Endothelial cell of umbilical vein (primary cell): ENCODE measurements around the gene ETS1. TPM values are rescaled to one million over a fixed set of nuclear protein-coding genes. Genes with fewer than 3 reads are reported as not detected.

ENCODE experiments used
- BruUV-seq: library from RNA; stranded (reverse); fragments of 400-500 nt; replicated peaks from 2 replicates; lab custom pipeline; 2021; lab: Mats Ljungman, UMichigan
- CTCF ChIA-PET: fragments of 300-600, 350-600 bp; sonication (Branson Sonifier 250); formaldehyde crosslinking; loops from one replicate; lab custom pipeline; 2021; ENCODE audit warnings: antibody characterized with exemption, inconsistent platforms; lab: Charles Lee
- POLR2A ChIA-PET: fragments of 300-600, 350-600 bp; sonication (Branson Sonifier 250); formaldehyde crosslinking; loops from one replicate; lab custom pipeline; 2021; ENCODE audit warnings: antibody characterized with exemption, inconsistent platforms; lab: Charles Lee
- DNase-seq: peaks from one replicate; pipeline ENCODE4 v3.0.0-alpha.2; 2011; ENCODE audit warnings: low read depth, low spot score
- FAIRE-seq: peaks from 2 replicates; lab custom pipeline; 2011; peaks lifted over from hg19 to GRCh38; lab: Jason Lieb, UNC
- H2AFZ ChIP-seq: 2 replicates; pipeline ENCODE4 v1.6.0; 2012; ENCODE audit warnings: low read depth, low read length, control low read depth, inconsistent platforms
- H3K27ac ChIP-seq: 2 replicates; pipeline ENCODE4 v1.5.1; 2011; ENCODE audit warnings: low read depth, mild to moderate bottlenecking, control low read depth, low read length, moderate library complexity; ENCODE audit not compliant: insufficient read depth
- H3K27me3 ChIP-seq, 2 experiments: 2 replicates each; pipeline versions ENCODE4 v1.6.0 to v1.6.1; 2011; ENCODE audit warnings: low read length in 2 of 2, mixed read lengths in 1 of 2; ENCODE audit not compliant: control insufficient read depth in 2 of 2, insufficient read depth in 2 of 2
- H3K36me3 ChIP-seq, 2 experiments: 2 replicates in 1 of 2; 3 replicates in 1 of 2; pipeline ENCODE4 v1.5.1; 2011; ENCODE audit warnings: low read length in 2 of 2, mild to moderate bottlenecking in 1 of 2, moderate library complexity in 1 of 2; ENCODE audit not compliant: control insufficient read depth in 2 of 2, insufficient read depth in 2 of 2; ENCODE audit errors: extremely low read depth in 1 of 2
- H3K4me1 ChIP-seq: 3 replicates; pipeline ENCODE4 v1.5.1; 2011; ENCODE audit warnings: mild to moderate bottlenecking, low read length; ENCODE audit not compliant: control insufficient read depth, insufficient read depth; ENCODE audit errors: extremely low read depth
- H3K4me2 ChIP-seq: 2 replicates; pipeline ENCODE4 v1.6.1; 2011; ENCODE audit warnings: low read length, control low read depth, mixed read lengths; ENCODE audit not compliant: insufficient read depth
- H3K4me3 ChIP-seq, 3 experiments: fragments of 200-600 bp in 1 of 3; sonication (generic), shearing (Covaris generic) in 1 of 3; replicated peaks in 1 of 3; 2 replicates each; pipeline ENCODE4 v1.5.1; 2011 to 2016; ENCODE audit warnings: control low read depth in 3 of 3, low read length in 3 of 3, mild to moderate bottlenecking in 2 of 3, inconsistent platforms in 1 of 3, low read depth in 1 of 3, moderate library complexity in 1 of 3; ENCODE audit not compliant: insufficient read depth in 1 of 3
- H3K79me2 ChIP-seq: 2 replicates; pipeline ENCODE4 v1.6.0; 2012; ENCODE audit warnings: low read length, inconsistent platforms; ENCODE audit not compliant: control insufficient read depth, insufficient read depth
- H3K9ac ChIP-seq: replicated peaks from 2 replicates; pipeline ENCODE3; 2011; ENCODE audit warnings: low read length, control low read depth; ENCODE audit not compliant: insufficient read depth; ENCODE audit errors: extremely low read depth
- H3K9me1 ChIP-seq: replicated peaks from 3 replicates; pipeline ENCODE4 v1.6.0; 2011; ENCODE audit warnings: mild to moderate bottlenecking, low read length; ENCODE audit not compliant: control insufficient read depth, insufficient read depth; ENCODE audit errors: extremely low read depth
- H3K9me3 ChIP-seq: replicated peaks from 2 replicates; pipeline ENCODE4 v1.5.1; 2012; ENCODE audit warnings: low read length, inconsistent platforms; ENCODE audit not compliant: control insufficient read depth, insufficient read depth
- H4K20me1 ChIP-seq: replicated peaks from 2 replicates; pipeline ENCODE3; 2011; ENCODE audit warnings: mild to moderate bottlenecking, low read length; ENCODE audit not compliant: control insufficient read depth, insufficient read depth; ENCODE audit errors: extremely low read depth
- CTCF ChIP-seq, 2 donors: IDR thresholded peaks; 1 replicate in 1 of 2; 2 replicates in 1 of 2; pipeline ENCODE4 v1.5.1; 2011; ENCODE audit warnings: low read length in 2 of 2, mild to moderate bottlenecking in 2 of 2, moderate library complexity in 2 of 2, control low read depth in 1 of 2, inconsistent platforms in 1 of 2, low read depth in 1 of 2; ENCODE audit not compliant: insufficient read depth in 1 of 2; ENCODE audit errors: extremely low read depth in 1 of 2
- EZH2 ChIP-seq: IDR thresholded peaks from 2 replicates; pipeline ENCODE4 v1.6.1; 2012; ENCODE audit warnings: borderline replicate concordance, low read depth, mild to moderate bottlenecking, moderate library complexity, low read length, inconsistent platforms; ENCODE audit not compliant: severe bottlenecking
- FOS ChIP-seq: IDR thresholded peaks from 2 replicates; pipeline ENCODE4 v1.6.1; 2011; ENCODE audit warnings: mild to moderate bottlenecking, low read length, moderate library complexity, borderline replicate concordance; ENCODE audit not compliant: insufficient read depth
- GATA2 ChIP-seq: IDR thresholded peaks from 2 replicates; pipeline ENCODE4 v1.7.0; 2011; ENCODE audit warnings: low read depth, mild to moderate bottlenecking, moderate library complexity, mixed read lengths, low read length; ENCODE audit not compliant: insufficient read length, insufficient read depth
- JUN ChIP-seq: IDR thresholded peaks from 2 replicates; pipeline ENCODE4 v1.6.1; 2011; ENCODE audit warnings: borderline replicate concordance, low read depth; ENCODE audit not compliant: insufficient read length, insufficient read depth
- MAX ChIP-seq: IDR thresholded peaks from 2 replicates; pipeline ENCODE4 v1.6.1; 2011; ENCODE audit not compliant: insufficient read depth, insufficient read length
- MYC ChIP-seq: IDR thresholded peaks from one replicate; pipeline ENCODE4 v1.6.1; 2011; ENCODE audit warnings: mild to moderate bottlenecking, low read depth, low read length
- POLR2A ChIP-seq: IDR thresholded peaks from 2 replicates; pipeline ENCODE4 v1.6.1; 2012; ENCODE audit warnings: low read depth, mild to moderate bottlenecking, control low read depth, low read length
- POLR2AphosphoS5 ChIP-seq: IDR thresholded peaks from 2 replicates; pipeline ENCODE4 v1.6.1; 2012; ENCODE audit warnings: low read depth, mild to moderate bottlenecking, control low read depth, low read length, moderate library complexity; ENCODE audit not compliant: insufficient read depth
- dilution Hi-C: fragments of 300-500 bp; cut with MboI; formaldehyde crosslinking; loops from one replicate; pipeline ENCODE4 v1.15.0; 2019; ENCODE audit warnings: low sequenced_read_pairs; ENCODE audit not compliant: extremely low pct_ligation_motif_present
- intact Hi-C: fragments of 100-400 bp; cut with micrococcal nuclease; formaldehyde crosslinking; loops from one replicate; pipeline ENCODE4 v1.10.0; 2022
- polyA plus RNA-seq, 4 experiments: library from polyadenylated mRNA; depleted of rRNA in 3 of 4; stranded (reverse) in 3 of 4; unstranded in 1 of 4; fragments of >200 nt; gene quantifications; 2 replicates each; pipeline versions ENCODE4 v1.2.1 to v1.2.3, GENCODE V29; 2011 to 2012; ENCODE audit warnings: missing spikeins in 1 of 4
- total RNA-seq: library from RNA; stranded (reverse); gene quantifications from 2 replicates; pipeline ENCODE4 v1.2.3, GENCODE V29; 2021

ETS1 gene
- total and polyA plus RNA-seq, 2 donors (not counting 3 experiments of a cell fraction or from before 2014, with no cell fraction given): 34.2 to 115 TPM

GRCh38 chr11:128477811-128478210 is 109.5 kb downstream of the ETS1 start:
- H3K9me1 ChIP-seq: no peaks in the 10 kb centered on the region
- no peak overlapping the region for H2AFZ ChIP-seq
- ChIA-PET POLR2A (no interaction called here), CTCF (no interaction called here)
- FAIRE-seq (no peak), DNase-seq (no peak)
- H3K9me3 ChIP-seq: no peaks in the 10 kb centered on the region
- no peak overlapping the region for H3K4me2 ChIP-seq
- H3K4me3 ChIP-seq: no peak overlapping the region
- peaks cover 17 to 23% of the 10 kb centered on the region in 2 experiments for H3K36me3 ChIP-seq
- H3K9ac ChIP-seq: no peak overlapping the region
- intact Hi-C loops (loop anchor here (5.0 kb wide), 1 partner anchor 281 kb away; no protein-coding TSS in a partner anchor), dilution Hi-C loops (no loop called here)
- TF ChIP-seq EZH2 (no peak), GATA2 (no peak), JUN (no peak), MAX (no peak), POLR2AphosphoS5 (no peak), MYC (no peak), POLR2A (no peak), CTCF (IDR thresholded peaks at IDR 0.05; ENCODE audit: extremely low read depth in 1 of 2, insufficient read depth in 1 of 2, low read depth in 1 of 2, low read length in 2 of 2) (no peak), FOS (no peak)
- no peaks in the 10 kb centered on the region for H4K20me1 ChIP-seq
- no TSS peak for BruUV-seq
- no peaks in the 10 kb centered on the region for H3K27me3 ChIP-seq
- peaks cover 16% of the 10 kb centered on the region for H3K4me1 ChIP-seq
- H3K79me2 ChIP-seq: peaks cover 34% of the 10 kb centered on the region
- H3K27ac ChIP-seq: no peak overlapping the region
